AG20443 (cell line): ENCODE data around the gene SMIM27.
A peak's percentile ranks its signal among the peaks of the same experiment; 100 is the strongest.

Source experiments
- DNase-seq: peaks from one replicate; pipeline ENCODE4 v3.0.0; 2012; ENCODE audit warnings: low spot score, mixed read lengths

The SMIM27 gene

GRCh38 chr9:32558408-32558934 lies 6.3 kb downstream of the SMIM27 start:
- DNase-seq, result no peak

DNA sequence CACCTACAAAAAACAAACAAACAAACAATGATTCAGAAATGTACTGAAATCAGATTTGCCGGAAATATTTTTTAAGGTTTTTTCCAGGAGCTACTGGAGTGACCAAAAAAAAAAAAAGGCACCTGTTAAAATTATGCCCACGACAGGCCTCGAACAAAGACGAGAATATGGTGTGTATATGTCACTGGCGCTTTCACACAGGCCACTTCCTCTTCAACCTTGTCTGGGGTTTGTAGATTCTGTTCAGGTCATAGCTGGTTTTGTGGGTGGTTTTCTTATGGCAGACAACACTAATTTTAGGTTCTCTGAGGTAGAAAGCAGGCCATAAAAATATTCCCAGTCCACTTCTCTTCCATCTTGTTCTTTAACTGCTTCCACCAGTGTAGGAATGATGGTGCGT lies 13.8 kb downstream of the SMIM27 start:
- no peak for DNase-seq

DNA sequence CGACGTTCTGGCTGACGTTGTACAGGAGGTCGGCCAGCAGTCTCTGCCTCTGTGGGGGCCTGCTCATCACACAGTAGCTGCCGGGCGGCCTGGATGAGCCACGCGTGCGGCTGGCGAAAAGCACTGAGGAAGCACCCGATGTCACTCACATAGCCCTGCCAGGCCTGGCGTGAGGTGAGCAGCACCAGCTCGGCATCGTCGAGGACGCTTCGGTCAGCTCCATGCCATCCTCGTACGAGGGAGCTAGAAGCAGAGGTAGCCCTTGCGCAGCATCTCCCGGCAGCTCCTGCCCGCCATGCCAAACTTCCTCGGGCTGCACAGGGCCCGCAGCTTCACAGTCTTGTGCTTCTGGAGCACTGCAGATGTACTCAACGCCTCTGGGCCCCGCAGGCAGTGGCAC lies 14.6 kb downstream of the SMIM27 start:
- no peak for DNase-seq

DNA sequence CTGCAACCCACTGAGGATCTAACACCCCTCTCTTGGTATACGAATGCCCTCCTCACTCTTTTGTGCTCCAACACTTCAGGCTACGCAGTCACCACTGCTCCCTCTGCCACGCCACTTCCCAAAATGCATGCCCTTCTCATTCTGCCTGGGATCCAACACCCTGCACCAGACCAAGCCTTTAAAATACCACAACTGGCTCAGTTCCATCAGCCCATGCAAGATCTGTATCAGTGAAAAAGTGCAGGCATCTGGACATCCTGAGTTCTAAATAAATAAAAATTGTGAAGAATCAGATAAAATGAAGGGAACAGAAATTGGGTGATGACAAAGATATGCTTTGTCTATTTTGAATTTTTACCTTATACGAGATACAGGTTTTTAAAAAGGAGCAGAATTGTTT lies 18.1 kb downstream of the SMIM27 start:
- DNase-seq, result no peak

- peak; percentile 73 for DNase-seq
Measured at GRCh38 chr9:32571969-32572899, 20.1 kb downstream of the SMIM27 start.

GRCh38 chr9:32572900-32573523 lies 20.9 kb downstream of the SMIM27 start, which contains the start of gene NDUFB6:
Gene NDUFB6, minus strand, starts transcription at chr9:32573159. Its CDS starts 99 bp downstream, at chr9:32573060.
- peak; percentile 96 for DNase-seq

DNA sequence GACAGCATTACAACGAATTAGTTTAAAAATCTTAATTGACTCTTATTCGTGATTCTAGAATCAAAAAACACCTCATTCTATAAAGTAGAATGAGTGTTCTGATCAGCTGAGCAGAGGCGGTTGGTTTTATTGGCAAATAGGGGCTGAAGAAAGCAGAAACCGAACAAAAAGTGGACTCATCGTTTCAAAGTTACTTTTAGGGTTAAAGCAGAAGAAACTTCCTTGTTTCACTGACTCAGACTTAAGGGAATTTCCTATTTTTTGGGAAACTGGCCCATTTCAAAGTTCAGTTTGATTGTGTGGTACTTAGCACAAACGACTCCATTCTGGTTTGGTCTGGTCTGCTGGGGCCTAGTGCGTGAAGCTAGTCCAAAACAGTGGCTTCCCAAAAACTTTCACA lies 21.7 kb downstream of the SMIM27 start:
- DNase-seq, result no peak

- DNase-seq, result no peak
Measured at GRCh38 chr9:32574858-32575257, 22.7 kb downstream of the SMIM27 start.

DNA sequence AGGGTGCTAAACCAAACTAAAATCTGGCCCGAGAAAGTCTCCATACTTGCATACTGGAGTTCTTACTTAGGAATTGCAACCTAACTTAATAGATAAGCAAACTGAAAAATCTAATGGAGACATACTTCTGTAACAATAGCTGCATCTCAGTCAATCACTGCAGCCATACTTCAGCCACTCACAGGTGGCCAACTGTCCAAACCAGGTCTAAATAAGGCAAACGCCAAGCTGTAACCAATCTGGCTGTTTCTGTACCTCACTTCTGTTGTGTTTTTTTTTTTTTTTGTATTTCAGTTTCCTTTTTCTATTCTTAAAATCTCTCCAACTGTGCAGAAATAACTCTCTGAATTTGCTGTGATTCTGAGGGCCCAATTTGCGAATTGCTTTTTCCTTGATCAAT lies 25.2 kb downstream of the SMIM27 start:
- DNase-seq, result no peak

- no peak for DNase-seq
Measured at GRCh38 chr9:32578976-32579375, 26.8 kb downstream of the SMIM27 start.

DNA sequence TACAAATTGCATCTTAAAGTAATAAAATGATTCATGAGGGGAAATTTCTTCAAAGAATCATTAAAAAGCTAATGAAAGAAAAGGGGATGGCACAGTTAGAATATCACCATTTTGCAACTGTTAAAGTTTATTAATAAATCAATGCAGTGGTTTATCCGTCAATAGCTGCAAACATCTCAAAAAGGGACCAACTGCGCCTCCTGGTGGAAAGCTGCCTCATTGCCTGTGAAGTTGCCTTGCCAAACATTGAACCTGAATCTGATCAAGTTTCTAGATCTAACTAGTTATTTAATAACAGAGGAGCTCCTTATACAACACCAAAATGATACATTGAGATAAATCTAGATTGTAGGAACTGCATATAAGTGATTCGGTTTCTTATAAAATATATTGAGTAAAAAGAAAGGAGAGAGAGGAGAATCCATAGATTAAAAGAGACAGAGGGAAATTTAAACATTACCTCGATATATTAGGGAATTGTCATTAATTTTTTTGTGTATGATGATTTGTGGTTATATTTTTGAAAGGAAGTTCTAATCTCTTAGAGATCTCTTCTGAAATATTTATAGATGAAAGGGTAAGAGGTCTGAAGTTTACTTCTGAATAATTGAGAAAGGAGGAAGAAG lies 27.7 kb downstream of the SMIM27 start:
- DNase-seq, result peak; percentile 63

GRCh38 chr9:32580631-32581300 lies 28.6 kb downstream of the SMIM27 start:
- DNase-seq, result no peak

GRCh38 chr9:32581512-32582143 lies 29.5 kb downstream of the SMIM27 start:
- DNase-seq, result peak; percentile 42

GRCh38 chr9:32584784-32585183 lies 32.7 kb downstream of the SMIM27 start:
- DNase-seq, result no peak

- peak; percentile 22 for DNase-seq
Measured at GRCh38 chr9:32587901-32588300, 35.8 kb downstream of the SMIM27 start.

DNA sequence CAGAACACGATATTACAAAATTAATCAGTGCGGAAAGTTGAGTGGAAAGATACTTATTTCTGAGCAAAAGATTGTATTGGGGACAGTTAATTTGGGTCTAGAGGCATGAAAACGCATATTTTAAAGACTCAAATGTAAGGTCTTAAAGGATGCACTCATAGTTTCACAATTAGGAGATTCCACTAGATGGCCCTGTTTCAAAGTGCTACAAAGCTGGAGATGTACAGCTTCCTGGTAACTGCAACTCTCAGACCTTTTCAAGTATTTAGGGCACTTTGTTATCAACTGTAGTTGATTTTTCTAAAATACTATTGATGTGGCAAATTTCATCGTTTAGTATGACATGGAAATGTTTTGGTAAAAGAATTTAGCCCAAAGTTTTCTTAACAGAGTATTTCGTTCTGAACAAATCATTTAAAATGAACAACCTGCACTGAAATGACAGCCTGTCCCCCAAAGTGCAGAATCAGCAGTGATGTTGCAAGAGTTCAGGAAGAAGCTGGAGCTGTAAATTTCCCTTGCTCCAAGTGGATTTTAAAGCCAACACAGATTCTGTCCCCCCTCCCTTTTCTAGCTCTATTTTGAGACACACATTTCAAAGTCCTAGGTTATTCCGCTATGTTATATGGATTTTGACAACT lies 37.1 kb downstream of the SMIM27 start:
- DNase-seq, result peak; percentile 60

GRCh38 chr9:32590476-32590875 lies 38.3 kb downstream of the SMIM27 start:
- no peak for DNase-seq

DNA sequence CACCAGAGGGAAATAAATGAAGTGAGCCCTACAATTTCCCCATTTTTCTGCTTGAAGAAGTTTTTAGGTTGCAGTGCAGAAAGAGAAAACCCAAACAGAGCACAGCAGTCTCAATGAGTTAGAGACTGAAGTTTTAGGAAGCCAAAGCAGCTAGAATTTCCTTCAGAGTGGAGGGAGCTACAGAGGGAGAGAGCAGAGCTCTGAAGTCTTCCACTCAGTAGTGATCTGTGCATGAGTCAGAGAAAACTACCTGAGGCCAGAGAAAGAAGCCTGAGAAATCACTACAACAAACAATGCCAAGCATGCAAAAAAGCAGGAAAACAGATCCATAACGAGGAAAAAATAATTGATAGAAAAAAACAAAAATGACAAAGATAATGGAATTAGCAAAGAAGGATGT lies 38.8 kb downstream of the SMIM27 start:
- no peak for DNase-seq

GRCh38 chr9:32596096-32596865 lies 44.2 kb downstream of the SMIM27 start:
- DNase-seq, result no peak

DNA sequence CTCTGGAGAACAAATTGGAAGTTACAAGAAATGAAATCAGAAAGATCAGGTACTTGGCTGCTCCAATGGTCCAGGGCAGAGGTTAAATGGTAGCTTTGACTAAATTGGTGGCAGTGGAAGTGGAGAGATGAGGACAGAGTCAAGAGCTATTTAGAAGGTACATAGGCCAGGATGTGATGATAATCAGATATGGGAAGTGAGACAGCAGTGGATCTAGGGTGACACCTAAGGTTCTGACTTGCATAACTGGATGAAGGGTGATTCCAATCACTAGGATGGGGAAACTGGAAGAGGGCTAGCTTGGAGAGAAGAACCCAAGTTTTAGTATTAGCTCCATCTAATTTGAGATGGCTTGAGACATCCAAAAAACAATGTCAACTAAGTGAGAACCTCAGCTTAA lies 44.8 kb downstream of the SMIM27 start:
- DNase-seq, result no peak
